Tibial nerve (tissue), 4 donors: ENCODE results near the gene TNIP1.

ENCODE experiments used
- EP300 ChIP-seq, 2 donors: sonication (generic); formaldehyde crosslinking; IDR thresholded peaks; one replicate each; pipeline ENCODE4 v1.6.1; 2017; ENCODE audit warnings: antibody characterized with exemption in 2 of 2, mild to moderate bottlenecking in 1 of 2
- POLR2A ChIP-seq, 2 donors: fragments of 450-650 bp; IDR thresholded peaks; one replicate each; pipeline ENCODE4 v1.6.1; 2017; ENCODE audit warnings: antibody characterized with exemption in 2 of 2, mild to moderate bottlenecking in 2 of 2, moderate library complexity in 2 of 2
- TF ChIP-seq, protein P1 (sequence below), 5 experiments: fragments of 200-600 bp in 3 of 5; fragments of 450-650 bp in 2 of 5; sonication (generic) in 3 of 5; IDR thresholded peaks; one replicate each; pipeline ENCODE4 v1.5.1; 2016 to 2019; ENCODE audit warnings: antibody characterized with exemption in 5 of 5, mild to moderate bottlenecking in 3 of 5, moderate library complexity in 2 of 5

DNA sequence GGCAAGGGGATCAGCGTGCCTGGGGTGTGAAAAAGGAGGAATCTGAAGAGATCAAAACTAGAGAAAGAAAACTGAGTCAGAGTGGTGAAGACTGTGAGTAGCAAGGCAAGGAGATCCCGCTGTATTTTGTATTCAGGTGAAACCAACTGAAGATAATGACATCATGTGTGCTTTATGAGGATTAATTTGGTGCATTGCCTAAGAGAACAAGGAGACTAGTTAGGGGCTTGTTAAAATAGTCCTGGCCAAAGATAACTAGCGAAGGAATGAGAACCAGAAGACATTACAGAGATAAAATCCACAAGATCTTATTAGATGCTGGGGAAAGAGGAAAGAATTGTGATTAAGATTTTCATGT lies 77.4 kb downstream of the TNIP1 start:
- TF ChIP-seq, protein P1, sequence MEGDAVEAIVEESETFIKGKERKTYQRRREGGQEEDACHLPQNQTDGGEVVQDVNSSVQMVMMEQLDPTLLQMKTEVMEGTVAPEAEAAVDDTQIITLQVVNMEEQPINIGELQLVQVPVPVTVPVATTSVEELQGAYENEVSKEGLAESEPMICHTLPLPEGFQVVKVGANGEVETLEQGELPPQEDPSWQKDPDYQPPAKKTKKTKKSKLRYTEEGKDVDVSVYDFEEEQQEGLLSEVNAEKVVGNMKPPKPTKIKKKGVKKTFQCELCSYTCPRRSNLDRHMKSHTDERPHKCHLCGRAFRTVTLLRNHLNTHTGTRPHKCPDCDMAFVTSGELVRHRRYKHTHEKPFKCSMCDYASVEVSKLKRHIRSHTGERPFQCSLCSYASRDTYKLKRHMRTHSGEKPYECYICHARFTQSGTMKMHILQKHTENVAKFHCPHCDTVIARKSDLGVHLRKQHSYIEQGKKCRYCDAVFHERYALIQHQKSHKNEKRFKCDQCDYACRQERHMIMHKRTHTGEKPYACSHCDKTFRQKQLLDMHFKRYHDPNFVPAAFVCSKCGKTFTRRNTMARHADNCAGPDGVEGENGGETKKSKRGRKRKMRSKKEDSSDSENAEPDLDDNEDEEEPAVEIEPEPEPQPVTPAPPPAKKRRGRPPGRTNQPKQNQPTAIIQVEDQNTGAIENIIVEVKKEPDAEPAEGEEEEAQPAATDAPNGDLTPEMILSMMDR (IDR thresholded peaks at IDR 0.05), result no peak
- TF ChIP-seq POLR2A (IDR thresholded peaks at IDR 0.05) (no peak), EP300 (IDR thresholded peaks at IDR 0.05) (no peak)
